ENCODE measurements around the gene ACAP1.

ACAP1 gene

DNA sequence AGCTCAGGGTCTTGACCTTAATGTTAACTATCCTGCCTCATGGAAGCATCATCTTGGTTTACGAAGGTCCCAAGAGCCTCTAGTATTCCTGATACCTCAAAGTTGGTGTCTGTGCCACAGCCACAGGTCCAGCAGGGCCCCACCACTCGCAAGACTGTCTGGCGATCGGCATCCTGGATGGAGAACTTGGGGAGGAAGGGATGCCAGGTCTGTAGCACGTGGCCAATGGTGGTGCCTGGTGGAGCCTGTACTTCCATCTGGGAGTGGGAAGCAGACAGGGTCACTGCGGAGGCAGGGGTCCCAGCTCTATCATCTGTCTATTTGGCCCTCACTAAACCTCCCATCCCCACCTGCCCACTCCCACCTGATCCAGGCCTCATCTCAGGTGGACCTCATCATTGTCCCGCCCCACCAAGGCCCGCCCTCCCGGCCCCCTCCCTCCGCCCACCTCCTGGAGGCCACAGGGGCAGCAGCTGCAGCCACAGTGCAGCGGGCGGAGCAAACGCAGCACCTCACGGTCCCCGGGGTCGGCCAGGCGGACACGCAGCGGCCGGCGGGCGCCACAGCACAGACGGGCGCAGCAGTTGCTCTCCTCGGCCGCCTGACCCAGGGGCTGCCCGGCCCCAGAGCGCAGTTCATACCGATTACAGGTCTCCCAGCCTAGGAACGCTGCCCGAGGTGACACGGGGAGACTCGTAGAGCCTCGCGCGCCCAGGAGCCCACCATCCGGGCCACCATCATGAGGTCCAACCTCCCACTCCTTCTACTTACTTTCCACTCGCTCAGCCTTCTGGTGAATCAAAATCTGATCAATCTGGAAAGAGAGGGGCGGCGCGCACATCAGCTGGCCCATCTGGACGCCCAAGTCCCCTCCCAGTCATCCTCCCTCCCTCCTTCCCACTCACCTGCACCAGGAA lies 56.6 kb downstream of the ACAP1 start:
- no peak for DNase-seq

DNA sequence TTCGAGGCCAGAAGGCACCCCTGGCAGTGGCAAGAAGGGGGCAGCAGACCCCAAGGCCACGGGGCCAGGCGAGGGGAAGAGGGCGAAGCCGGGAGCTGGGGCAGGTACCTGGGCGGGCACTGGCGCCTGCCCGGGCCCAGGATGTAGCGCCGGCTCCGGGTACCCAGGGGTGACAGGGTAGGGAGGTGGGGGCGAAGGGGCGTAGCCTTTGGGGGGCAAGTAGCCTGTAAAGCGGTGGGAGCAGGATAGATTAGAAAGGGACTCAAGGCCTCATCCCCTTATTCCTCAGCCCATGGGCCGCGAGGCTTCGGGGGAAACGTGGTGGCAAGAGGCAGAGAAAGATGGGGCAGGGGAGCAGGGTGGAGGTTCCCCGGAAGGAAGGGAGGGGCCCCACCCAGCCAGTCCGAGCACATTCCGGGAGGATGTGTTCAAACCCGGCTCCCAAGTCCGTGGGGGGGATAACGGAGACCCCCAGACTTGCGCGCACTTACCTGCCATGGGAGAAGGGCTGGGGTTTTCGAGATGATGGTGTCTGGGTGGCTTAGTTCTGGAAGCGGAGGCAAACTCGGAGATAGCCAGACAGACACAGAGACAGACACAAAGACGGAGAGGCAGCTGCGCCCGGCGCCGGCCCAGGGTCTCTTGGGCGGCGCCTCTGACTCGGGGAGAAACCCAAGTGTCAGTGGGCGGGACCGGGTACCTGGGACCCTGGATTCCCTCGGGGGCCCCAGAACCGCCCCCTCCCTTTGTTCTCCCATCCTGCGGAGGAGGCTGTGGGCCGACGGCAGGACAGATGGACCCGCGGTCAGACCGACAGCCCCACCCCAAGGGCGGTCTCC lies 57.5 kb downstream of the ACAP1 start:
- DNase-seq: peak; percentile 80

DNA sequence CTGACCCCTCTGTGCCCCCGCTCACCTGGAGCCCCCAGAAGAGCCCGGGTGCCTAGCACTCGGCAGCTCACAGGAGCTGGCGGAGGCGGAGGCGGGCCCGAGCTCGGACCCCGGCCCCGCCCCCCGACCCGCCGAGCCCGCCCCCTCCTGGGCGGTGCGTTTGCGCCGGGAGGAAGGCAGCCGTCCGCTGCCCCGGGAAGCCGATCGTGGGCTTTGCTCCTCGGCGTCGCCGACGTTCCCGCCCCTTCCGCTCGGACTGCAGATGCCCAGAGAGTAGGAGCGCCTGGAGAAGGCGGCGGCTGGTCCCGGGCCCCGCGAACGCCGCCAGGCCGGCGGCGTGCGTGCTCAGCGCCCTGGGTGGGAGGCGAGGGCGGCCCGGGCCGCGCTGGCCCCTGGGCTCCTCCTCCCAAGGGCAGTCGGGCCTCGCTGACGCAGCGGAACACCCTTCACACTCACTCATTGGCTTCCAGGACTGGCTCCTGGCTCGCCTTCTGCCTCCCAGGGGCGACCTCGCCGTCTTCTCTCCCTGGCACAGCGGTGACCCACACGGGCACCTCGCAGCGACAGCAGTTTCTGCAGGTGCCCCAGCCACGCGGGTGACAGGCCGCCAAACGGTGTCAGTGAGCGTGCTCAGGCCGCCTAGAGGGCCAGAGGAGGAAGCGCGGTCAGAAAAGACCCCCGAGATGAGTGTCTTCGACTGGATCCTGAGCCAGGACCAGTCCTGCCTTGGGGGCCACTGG lies 58.3 kb downstream of the ACAP1 start, which contains the start of gene PLSCR3:
PLSCR3 (minus strand) TSS at position 74 of the 740 bp plus-strand sequence. CDS start 415 bp downstream, outside the sequence.
- DNase-seq: peak; percentile 81

DNA sequence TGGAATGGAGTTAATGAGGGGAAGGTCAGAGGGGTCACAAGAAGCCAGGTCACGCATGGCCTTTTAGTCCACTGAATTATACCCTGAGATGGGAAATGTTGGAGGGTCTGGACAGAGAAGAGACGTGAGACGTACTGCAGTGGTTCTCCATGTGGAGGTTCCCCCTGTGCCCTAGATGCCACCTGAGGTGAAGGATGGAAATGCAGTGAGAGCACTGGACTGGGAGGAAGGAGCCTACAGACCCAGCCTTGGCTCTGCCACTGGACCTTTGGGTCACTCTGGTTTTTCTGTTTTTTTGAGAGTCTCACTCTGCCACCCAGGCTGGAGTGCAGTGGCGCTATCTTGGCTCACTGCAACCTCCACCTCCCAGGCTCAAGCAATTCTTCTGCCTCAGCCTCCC lies 59.8 kb downstream of the ACAP1 start:
- DNase-seq: no peak

DNA sequence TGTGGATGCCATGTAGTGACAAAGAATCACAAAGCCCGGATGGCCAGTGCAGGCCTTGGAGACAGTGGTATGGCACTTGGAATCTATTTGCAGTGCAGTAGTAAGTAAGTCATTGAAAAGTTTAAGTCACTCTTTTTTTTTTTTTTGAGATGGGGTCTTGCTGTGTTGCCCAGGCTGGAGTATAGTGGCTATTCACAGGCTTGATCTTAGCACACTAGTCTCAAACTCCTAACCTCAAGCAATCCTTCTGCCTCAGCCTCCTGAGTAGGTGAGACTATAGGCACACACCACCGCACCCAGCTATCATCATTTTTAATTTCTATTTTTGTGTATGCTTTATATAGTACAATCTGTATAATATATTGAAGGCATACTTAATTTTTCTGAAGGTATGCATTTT lies 62.3 kb downstream of the ACAP1 start:
- DNase-seq: no peak
